Measurements from ENCODE around the gene OR8H1. TPM values are rescaled to one million over a fixed set of nuclear protein-coding genes. Genes with fewer than 3 reads are reported as not detected.

OR8H1 gene
- polyA plus RNA-seq = not detected

- 58 to 61% (median 60%) methylated on average over 2 of the region's 2 CpGs for WGBS, 3 donors
Measured at GRCh38 chr11:56292154-56292553, at the start of gene OR8H1. Gene OR8H1, minus strand, starts transcription at chr11:56292254. Its CDS starts 1,192 bp downstream, at chr11:56291062.

GRCh38 chr11:56340289-56340688 is 48.2 kb upstream of the OR8H1 start:
- no peak overlapping the region for H3K27ac ChIP-seq (ENCODE audit: low read depth, low read length)

More at GRCh38 chr11:56292154-56292553, at the start of gene OR8H1:
- no peak within 1 kb of the TSS for H3K27ac ChIP-seq (ENCODE audit: low read depth, low read length)

GRCh38 chr11:56333156-56333555 is 41.1 kb upstream of the OR8H1 start:
- 70 to 80% (median 73%) methylated on average over 3 of the region's 3 CpGs for WGBS, 3 donors
- H3K27ac ChIP-seq (ENCODE audit: low read depth, low read length) = no peak overlapping the region

- no peak overlapping the region for H3K27ac ChIP-seq (ENCODE audit: low read depth, low read length)
- WGBS, 3 donors = 89 to 90% (median 90%) methylated on average over 26 to 34 of the region's 34 CpGs
Measured at GRCh38 chr11:56331861-56332491, 39.9 kb upstream of the OR8H1 start.

- no peak within 1 kb of the TSS for H3K27ac ChIP-seq (ENCODE audit: low read depth, low read length)
Measured at GRCh38 chr11:56314844-56315243, 22.8 kb upstream of the OR8H1 start, which contains the start of gene OR8K3. Gene OR8K3, plus strand, starts transcription at chr11:56315144. Its CDS starts 3,163 bp downstream, at chr11:56318307.

- 84 to 85% (median 84%) methylated on average over 3 of the region's 3 CpGs for WGBS, 3 donors
- no peak overlapping the region for H3K27ac ChIP-seq (ENCODE audit: low read depth, low read length)
Measured at GRCh38 chr11:56307836-56308235, 15.8 kb upstream of the OR8H1 start.

- WGBS, 3 donors = 80 to 86% (median 84%) methylated on average over 4 of the region's 4 CpGs
- H3K27ac ChIP-seq (ENCODE audit: low read depth, low read length) = no peak overlapping the region
Measured at GRCh38 chr11:56296898-56297297, 4.8 kb upstream of the OR8H1 start.

- H3K27ac ChIP-seq (ENCODE audit: low read depth, low read length) = no peak within 1 kb of the TSS
Measured at GRCh38 chr11:56273854-56274253, 18.2 kb downstream of the OR8H1 start, which contains the start of gene OR5T1. Gene OR5T1, plus strand, starts transcription at chr11:56274154. Its CDS starts 1,485 bp downstream, at chr11:56275639.

GRCh38 chr11:56271092-56271491 is 21.0 kb downstream of the OR8H1 start:
- 51 to 66% (median 65%) methylated on average over 3 of the region's 3 CpGs for WGBS, 3 donors

GRCh38 chr11:56251954-56252353 is 40.1 kb downstream of the OR8H1 start, which contains the start of gene OR5T3:
Gene OR5T3, plus strand, starts transcription at chr11:56252254. Its CDS starts 0 bp downstream, at chr11:56252254.
- no peak within 1 kb of the TSS for H3K27ac ChIP-seq (ENCODE audit: low read depth, low read length)

More at GRCh38 chr11:56271092-56271491, 21.0 kb downstream of the OR8H1 start:
- H3K27ac ChIP-seq (ENCODE audit: low read depth, low read length) = no peak overlapping the region

Other genes starting within 250 kb of the OR8H1 start
- gene OR8I2, start 198.9 kb downstream of the OR8H1 start, polyA plus RNA-seq = not detected
- not detected for gene OR8H2, start 188.6 kb downstream of the OR8H1 start, polyA plus RNA-seq
- gene OR8H3, start 169.9 kb downstream of the OR8H1 start, polyA plus RNA-seq = not detected
- gene OR8J3, start 152.1 kb downstream of the OR8H1 start, polyA plus RNA-seq = not detected
- gene OR8K5, start 131.9 kb downstream of the OR8H1 start, polyA plus RNA-seq = not detected
- not detected for gene OR5J2, start 115.6 kb downstream of the OR8H1 start, polyA plus RNA-seq
- gene OR5T2, start 58.0 kb downstream of the OR8H1 start, polyA plus RNA-seq = not detected
- not detected for gene OR5T3, start 40.0 kb downstream of the OR8H1 start, polyA plus RNA-seq
- gene OR5T1, start 18.1 kb downstream of the OR8H1 start, polyA plus RNA-seq = not detected
- not detected for gene OR8K3, start 22.9 kb upstream of the OR8H1 start, polyA plus RNA-seq
- gene OR8K1, start 53.8 kb upstream of the OR8H1 start, polyA plus RNA-seq = not detected
- not detected for gene OR8J1, start 62.0 kb upstream of the OR8H1 start, polyA plus RNA-seq
- gene OR8U1, start 83.4 kb upstream of the OR8H1 start, polyA plus RNA-seq = not detected
- gene OR5AL1, start 120.4 kb upstream of the OR8H1 start, polyA plus RNA-seq = not detected
- gene OR5M3, start 181.1 kb upstream of the OR8H1 start, polyA plus RNA-seq = not detected
- not detected for gene OR5M8, start 199.1 kb upstream of the OR8H1 start, polyA plus RNA-seq

Measured in adipose tissue (tissue), 3 donors.